ENCODE measurements around the gene BICRA. TPM values are rescaled to one million over a fixed set of nuclear protein-coding genes. Genes with fewer than 3 reads are reported as not detected.
"Not testable (repeated sequence)": the region's sequence is repeated elsewhere in the genome, so short reads cannot be mapped to it uniquely, and the experiment has no call there.

The BICRA gene
- total RNA-seq, 1 donor, result 21.9 TPM

DNA sequence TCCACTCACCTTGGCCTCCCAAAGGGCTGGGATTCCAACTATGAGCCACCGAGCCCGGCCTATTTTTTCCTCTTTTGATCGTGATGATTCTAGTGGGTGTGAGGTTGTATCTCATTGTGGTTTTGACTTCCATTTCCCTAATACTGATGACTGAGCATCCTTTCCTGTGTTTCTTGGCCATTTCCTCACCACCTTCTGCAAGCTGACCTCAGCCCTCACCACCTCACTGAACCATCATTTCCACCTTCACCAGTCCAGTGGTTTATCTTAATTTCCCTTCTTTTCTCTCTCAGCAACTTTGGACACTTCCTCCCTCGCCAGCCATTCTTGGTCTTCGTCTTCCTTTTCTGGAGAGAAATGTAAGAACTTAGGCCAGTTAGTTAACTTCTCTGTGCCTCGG, 13.0 kb upstream of the BICRA start:
- Histone ChIP-seq H3K4me3 (ENCODE audit: low read length) (no peak overlapping the region), H3K4me1 (ENCODE audit: insufficient read depth, low read length) (peaks cover 48% of the 10 kb centered on the region), H3K27me3 (ENCODE audit: insufficient read depth, low read length) (no peaks in the 10 kb centered on the region), H3K9me3 (ENCODE audit: low read depth, low read length) (no peaks in the 10 kb centered on the region)

DNA sequence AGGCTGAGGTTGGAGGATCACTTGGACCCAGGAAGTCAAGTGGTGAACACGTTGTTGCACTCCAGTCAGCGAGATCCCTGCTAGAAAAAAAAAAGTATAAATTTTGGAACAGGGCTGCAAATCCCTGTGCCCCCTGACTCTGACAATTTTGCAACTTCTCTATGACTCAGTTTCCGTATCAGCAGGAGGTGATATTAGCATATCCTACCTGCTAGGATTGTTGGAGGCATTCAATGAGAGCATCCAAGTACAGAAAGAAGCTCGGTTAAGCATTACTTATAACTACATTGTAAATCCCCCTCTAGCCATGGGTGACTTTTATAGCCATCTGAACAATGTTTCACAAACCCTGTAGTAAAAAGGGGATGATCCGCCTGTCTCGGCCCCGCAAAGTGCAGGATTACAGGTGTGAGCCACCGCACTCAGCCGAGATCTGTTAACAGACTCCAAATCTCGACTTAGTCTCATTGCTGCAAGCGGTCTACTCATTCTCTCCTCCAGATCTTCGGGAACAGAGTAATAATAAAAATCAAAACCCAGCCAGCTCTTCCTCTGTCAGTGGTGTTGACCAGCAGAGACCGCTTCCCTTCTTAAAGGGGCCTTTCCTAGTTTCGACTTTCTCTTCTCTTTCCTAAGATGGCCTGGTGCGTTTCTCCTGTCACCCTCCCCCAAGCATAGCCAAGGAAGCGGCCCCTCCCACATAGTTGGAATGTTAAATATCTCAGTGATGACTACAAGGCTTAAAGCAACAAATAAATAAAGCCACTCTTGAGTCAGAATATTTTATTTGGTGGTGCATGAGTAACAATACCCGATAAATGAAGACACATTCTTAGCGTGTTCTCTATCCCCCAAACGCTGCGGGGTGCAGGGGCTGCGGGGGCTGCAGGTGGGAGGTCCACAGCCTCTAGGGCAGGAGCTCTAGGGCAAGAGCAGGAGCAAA, 10.3 kb upstream of the BICRA start:
- Histone ChIP-seq H3K4me1 (ENCODE audit: insufficient read depth, low read length) (peaks cover 52% of the 10 kb centered on the region), H3K9me3 (ENCODE audit: low read depth, low read length) (no peaks in the 10 kb centered on the region), H3K4me3 (ENCODE audit: low read length) (no peak overlapping the region), H3K27me3 (ENCODE audit: insufficient read depth, low read length) (no peaks in the 10 kb centered on the region)

DNA sequence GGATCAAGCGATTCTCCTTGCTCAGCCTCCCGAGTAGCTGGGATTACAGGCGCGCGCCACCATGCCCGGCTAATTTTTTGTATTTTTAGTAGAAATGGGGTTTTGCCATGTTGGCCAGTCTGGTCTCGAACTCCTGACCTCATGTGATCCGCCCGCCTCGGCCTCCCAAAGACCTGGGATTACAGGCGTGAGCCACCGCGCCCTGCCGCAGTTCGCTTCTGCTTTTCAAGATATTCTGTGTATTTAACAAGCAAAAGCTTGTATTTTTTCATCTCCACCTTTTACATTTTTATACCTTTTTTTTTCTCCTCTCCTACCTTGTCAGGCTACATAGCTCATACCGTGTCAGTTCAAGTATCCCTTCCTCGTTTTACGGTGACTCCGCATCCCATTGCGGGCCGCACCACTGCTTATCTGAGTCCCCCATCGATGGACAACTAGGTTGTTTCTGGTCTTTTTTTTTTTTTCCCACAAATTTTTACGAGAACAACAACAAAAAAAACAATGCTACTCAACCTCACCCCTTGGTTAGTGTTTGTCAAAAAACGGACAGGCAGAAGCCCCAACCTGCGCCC, 9.2 kb upstream of the BICRA start:
- not testable (repeated sequence) for H3K27me3 ChIP-seq (ENCODE audit: insufficient read depth, low read length); H3K9me3 ChIP-seq (ENCODE audit: low read depth, low read length)
- H3K4me1 ChIP-seq (ENCODE audit: insufficient read depth, low read length), result peaks cover 52% of the 10 kb centered on the region
- H3K4me3 ChIP-seq (ENCODE audit: low read length), result peak overlapping the region; percentile 61

DNA sequence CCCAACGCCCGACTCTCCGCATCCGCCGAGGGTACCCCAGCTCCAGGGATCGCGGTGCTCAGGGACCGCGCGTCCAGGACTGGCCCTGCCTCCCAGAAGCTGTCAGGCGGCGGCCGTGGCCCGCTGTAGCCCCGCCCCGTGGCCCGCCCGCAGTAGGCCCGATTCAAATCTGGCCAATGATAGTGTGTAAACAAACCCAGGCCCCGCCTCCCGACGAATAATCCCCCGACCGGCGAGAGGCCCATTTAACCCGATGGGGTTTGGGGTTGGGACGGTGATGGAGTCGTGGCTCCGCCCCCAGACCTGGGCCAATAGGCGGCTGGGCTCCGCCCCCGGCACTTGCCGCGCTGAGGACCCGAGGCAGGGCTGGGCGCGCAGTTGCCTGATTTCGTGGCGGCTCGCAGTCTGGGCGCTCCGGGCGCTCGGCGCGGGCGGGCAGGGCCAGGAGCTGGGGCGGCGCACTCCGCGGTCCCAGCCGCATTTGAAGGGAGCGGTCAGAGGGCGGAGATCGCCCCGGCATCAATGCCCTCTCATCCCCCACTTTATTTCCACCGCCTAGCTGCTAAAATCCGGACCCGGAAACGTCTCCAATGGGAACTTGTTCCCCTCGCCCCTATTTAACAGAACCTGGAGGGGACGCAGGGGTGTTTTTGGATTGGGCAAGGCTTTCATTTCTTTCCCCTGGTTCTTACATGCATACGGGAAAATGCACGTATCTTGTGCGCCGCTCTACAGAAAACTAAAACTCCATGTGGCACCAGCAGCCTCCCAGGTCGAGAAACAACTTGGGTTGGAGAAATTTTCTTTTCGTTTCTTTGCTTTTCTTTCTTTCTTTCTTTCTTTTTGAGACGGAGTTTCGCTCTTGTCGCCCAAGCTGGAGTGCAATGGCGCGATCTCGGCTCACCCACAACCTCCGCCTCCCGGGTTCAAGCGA, 8.4 kb upstream of the BICRA start:
- Histone ChIP-seq H3K4me1 (ENCODE audit: insufficient read depth, low read length) (peaks cover 46% of the 10 kb centered on the region), H3K27me3 (ENCODE audit: insufficient read depth, low read length) (no peaks in the 10 kb centered on the region), H3K9me3 (ENCODE audit: low read depth, low read length) (no peaks in the 10 kb centered on the region), H3K4me3 (ENCODE audit: low read length) (peak overlapping the region; percentile 61)

DNA sequence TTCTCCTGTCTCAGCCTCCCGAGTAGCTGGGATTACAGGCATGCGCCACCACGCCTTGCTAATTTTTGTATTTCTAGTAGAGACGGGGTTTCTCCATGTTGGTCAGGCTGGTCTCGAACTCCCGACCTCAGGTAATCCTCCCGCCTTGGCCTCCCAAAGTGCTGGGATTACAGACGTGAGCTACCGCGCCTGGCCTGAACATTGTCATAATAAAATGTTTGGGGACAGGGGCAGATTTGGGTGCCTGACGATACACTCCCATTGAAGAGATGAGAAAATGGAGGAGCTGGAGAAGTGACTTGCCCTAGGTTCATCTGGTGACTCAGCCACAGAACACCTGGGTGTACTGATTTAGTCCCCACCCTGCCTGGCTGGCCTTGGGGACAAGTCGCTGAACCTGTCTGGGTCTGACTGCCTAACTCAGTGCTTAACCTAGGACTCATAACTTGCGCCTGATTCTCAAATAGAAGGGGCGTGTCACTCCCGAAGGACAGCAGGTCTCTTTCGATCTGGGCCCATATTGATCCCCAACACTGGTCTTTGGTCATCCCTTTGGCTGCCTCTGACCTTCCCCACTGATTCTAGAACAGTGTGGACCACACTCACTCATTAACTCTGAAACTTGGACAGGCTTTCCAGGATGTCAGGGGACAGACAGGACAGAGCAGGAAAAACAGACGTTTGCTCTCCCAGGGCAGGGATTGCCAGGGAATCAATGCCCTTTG, 7.6 kb upstream of the BICRA start:
- Histone ChIP-seq H3K27me3 (ENCODE audit: insufficient read depth, low read length) (no peaks in the 10 kb centered on the region), H3K9me3 (ENCODE audit: low read depth, low read length) (no peaks in the 10 kb centered on the region), H3K4me3 (ENCODE audit: low read length) (peak overlapping the region; percentile 61), H3K4me1 (ENCODE audit: insufficient read depth, low read length) (peaks cover 38% of the 10 kb centered on the region)

DNA sequence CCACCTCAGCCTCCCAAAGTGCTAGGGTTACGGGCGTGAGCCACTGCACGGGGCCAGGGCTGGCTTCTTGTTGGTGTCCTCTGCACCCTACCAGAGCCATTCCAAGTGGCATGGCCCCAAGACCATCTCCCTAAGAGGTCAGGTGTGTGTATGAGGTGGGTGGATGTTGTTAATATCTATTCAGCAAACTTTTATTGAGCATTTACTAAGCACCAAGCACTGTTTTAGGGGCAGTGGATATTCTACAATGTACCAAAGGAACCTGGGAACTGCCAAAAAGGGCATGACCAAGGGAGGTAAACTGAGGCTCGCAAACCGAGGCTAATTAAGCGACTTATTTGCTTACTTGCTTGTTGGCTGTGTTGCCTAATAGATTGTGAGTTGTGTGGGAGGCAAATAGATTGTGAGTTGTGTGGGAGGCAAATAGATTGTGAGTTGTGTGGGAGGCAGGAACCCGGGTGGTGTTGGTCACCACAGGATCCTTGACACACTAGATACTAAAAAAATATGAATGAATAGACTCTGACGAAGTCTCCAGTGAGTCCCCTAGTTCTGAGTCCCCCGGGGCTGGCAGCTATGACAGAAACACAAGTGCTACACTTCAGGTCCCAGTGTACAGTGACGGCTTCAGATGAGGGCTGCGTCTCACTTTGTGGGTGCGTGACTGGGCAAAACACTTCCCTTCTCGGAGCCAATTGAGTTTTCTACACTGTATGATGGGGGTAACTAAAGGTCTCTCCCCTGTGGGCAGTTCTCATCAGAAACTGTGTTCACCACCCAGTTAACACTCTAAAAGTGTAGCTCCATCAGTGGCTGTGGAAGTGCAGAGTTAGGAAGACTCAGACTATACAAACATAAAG, 5.0 kb upstream of the BICRA start:
- Histone ChIP-seq H3K9me3 (ENCODE audit: low read depth, low read length) (no peaks in the 10 kb centered on the region), H3K4me1 (ENCODE audit: insufficient read depth, low read length) (peaks cover 35% of the 10 kb centered on the region), H3K27me3 (ENCODE audit: insufficient read depth, low read length) (no peaks in the 10 kb centered on the region), H3K4me3 (ENCODE audit: low read length) (no peak overlapping the region)

DNA sequence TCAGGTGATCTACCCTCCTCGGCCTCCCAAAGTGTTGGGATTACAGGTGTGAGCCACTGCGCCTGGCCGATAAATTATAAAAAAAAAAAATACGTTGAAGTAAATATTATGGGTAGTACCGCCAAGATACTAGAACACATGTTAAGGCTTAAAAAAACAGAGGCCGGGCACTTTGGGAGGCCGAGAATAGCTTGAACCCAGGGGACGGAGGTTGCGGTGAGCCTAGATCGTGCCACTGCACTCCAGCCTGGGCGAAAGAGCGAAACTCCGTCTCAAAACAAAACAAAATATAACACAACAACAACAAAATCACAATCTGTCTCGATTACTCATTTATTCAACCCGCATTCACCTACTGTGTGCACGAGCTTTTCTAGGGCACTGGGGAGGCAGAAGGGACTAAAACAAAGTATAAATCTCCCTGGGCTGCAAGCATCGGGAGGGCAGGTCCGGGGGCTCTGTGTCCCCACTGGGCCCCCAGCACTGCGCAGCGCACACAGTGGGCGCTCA, 1.3 kb upstream of the BICRA start:
- H3K4me3 ChIP-seq (ENCODE audit: low read length), result peak overlapping the region; percentile 89
- H3K4me1 ChIP-seq (ENCODE audit: insufficient read depth, low read length), result peaks cover 31% of the 10 kb centered on the region
- H3K27me3 ChIP-seq (ENCODE audit: insufficient read depth, low read length), result no peaks in the 10 kb centered on the region
- H3K9me3 ChIP-seq (ENCODE audit: low read depth, low read length), result no peaks in the 10 kb centered on the region

DNA sequence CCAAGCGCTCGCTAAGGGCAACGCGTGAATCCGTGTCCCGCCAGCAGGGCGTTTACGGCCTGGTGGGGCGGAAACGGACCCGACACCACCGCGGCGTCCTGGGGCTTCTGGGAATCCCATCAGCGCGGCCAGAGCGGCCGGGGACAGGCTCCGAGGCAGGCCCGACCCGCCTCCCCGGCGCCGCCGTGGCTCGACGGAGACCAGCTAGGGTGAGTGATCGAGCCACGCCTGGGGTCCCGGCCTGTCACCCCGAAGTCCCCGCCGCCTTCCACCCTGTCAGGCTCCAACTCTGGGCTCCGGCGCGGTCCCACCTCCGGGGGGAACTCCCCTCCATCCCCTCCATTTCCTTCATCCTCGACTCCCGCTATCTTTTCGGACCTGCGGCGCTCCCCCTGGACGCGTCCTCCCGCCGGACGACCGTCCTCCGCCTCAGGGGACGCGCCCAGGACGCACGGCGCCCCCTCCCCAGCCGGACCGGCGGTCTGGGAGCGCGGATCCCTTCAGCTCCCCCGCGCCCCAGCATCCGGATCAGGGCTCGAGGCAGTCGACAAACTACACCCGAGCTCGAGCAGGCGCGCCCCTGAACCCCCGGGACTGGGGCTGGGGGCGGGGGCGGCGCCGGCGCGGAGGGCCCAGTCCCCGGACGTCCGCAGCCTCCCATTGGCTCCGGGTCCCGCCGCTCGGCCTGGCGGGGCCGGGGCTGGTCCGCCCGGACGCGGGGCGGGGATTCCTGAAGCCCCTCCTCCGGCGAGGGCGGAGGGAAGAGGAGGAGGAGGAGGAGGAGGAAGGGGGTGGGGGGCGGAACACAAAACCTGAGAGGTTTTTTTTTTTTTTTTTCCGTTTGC, 638 bp upstream of the BICRA start:
- Histone ChIP-seq H3K4me3 (ENCODE audit: low read length) (peak overlapping the region; percentile 89), H3K27me3 (ENCODE audit: insufficient read depth, low read length) (no peaks in the 10 kb centered on the region), H3K4me1 (ENCODE audit: insufficient read depth, low read length) (peaks cover 31% of the 10 kb centered on the region), H3K9me3 (ENCODE audit: low read depth, low read length) (no peaks in the 10 kb centered on the region)

DNA sequence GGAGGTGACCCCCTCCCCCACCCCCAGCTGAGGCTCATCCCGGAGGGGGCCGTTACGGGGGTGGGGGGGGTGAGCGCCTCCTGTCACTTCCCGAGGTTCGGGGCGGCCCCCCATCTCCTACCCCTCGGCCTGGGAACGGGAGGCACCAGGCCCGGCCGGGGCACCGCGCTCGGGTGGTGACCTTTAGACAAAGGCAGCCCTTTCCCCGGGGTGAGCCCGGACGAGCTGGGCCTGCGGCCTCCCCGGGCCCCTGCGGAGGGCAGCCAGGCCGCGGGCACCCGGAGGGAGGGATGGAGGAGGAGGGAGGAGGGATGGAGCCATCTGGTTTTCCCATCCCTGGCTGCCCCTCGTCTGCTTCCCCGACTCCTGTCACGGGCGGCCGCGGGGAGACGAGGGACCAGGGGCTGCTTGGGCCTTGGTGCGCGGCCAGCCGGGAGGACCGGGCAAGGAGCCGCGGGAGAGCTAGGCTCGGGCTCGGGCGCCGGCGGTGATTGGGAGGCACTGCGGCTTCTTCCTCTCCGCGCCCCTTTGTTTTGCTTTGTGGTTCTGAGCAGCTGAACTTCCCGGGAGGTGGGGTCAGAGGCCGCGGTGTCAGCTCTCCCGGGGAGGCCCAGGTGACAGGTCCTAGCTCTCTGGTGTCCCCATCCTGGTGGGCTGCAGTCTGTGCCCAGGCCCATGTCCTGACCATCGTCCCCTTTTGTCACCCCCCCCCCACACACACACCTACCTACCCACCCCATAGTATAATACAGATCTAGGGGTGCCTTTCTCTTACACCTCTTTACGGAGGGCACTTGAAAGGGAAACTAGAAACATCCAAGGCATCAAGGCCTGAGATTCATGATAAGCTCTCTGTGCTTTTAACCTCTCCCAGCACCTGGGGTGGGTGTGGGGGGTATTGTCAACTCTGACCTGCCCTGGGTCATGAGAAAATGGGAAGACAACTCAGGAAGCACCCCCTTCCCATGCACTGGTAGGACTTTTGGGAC, 1.3 kb downstream of the BICRA start:
- Histone ChIP-seq H3K27me3 (ENCODE audit: insufficient read depth, low read length) (no peaks in the 10 kb centered on the region), H3K9me3 (ENCODE audit: low read depth, low read length) (no peaks in the 10 kb centered on the region), H3K4me1 (ENCODE audit: insufficient read depth, low read length) (peaks cover 31% of the 10 kb centered on the region), H3K4me3 (ENCODE audit: low read length) (peak overlapping the region; percentile 89)

DNA sequence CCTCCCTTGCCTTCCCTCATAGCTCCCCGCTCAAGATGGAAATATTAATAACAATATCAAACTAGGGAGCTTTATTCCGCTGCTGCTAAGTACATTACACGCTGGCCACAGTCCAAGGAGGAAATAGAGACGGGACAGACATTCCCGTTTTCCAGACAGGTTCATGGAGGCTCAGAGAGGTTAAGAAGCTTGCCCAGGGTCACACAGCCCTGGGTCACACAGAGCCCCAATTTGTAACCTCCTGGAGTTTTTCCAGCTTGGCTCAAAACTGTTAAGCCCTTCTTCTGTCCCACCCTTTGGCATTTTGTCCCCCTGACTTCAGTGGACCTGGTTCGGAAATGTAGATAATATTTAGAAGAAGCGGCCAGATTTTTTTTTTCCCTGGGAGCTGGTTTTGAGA, 2.0 kb downstream of the BICRA start:
- H3K4me3 ChIP-seq (ENCODE audit: low read length), result no peak overlapping the region
- H3K27me3 ChIP-seq (ENCODE audit: insufficient read depth, low read length), result no peaks in the 10 kb centered on the region
- peaks cover 37% of the 10 kb centered on the region for H3K4me1 ChIP-seq (ENCODE audit: insufficient read depth, low read length)
- H3K9me3 ChIP-seq (ENCODE audit: low read depth, low read length), result no peaks in the 10 kb centered on the region

DNA sequence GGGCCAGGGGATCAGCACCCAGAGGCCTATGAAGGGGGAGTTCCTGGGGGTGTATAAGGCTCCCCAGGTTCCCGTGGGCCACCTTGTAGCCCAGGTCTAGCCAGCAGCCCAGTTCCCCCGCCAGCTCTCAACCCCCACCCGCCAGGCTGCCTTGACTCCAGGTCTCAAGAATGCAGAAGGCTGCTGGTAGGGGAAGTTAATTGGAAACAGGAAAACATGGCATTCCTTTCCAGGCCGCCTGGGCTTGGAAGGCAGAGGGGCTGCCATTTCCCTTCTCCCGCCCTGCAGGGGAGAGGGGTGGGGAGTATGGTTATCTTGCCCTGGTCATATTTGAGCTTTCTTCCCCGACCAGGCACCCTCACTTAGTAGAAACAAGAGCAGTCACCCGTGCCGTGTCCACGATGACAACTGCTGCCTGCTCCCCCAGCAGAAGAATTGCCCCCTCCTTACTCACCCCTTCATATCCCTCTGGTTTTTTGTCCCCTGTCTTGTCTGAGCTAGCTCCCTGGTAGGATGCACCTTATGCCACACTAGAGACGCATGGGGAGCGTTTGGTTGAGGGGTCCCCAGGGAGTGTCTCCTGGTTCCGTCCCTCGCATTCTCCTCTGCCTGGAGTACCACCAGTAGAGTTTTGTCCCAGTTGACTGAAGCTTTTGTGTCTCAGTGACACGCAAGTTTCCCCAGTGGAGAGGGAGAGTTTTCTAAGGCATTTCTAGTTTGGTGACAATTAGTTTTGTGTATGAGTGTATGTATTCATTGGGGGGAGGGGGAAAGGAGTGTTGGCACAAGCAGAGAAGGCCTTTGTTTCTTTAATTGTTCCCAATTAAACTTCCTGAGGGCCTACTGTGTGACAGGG, 4.5 kb downstream of the BICRA start:
- Histone ChIP-seq H3K4me3 (ENCODE audit: low read length) (no peak overlapping the region), H3K9me3 (ENCODE audit: low read depth, low read length) (no peaks in the 10 kb centered on the region), H3K27me3 (ENCODE audit: insufficient read depth, low read length) (no peaks in the 10 kb centered on the region), H3K4me1 (ENCODE audit: insufficient read depth, low read length) (peaks cover 33% of the 10 kb centered on the region)

Measured in mononuclear cell (primary cell).